Measurements from ENCODE around the gene TLR9. TPM values are rescaled to one million over a fixed set of nuclear protein-coding genes. Genes with fewer than 3 reads are reported as not detected.
"Not testable (repeated sequence)": the region's sequence is repeated elsewhere in the genome, so short reads cannot be mapped to it uniquely, and the experiment has no call there.

TLR9 gene, protein sequence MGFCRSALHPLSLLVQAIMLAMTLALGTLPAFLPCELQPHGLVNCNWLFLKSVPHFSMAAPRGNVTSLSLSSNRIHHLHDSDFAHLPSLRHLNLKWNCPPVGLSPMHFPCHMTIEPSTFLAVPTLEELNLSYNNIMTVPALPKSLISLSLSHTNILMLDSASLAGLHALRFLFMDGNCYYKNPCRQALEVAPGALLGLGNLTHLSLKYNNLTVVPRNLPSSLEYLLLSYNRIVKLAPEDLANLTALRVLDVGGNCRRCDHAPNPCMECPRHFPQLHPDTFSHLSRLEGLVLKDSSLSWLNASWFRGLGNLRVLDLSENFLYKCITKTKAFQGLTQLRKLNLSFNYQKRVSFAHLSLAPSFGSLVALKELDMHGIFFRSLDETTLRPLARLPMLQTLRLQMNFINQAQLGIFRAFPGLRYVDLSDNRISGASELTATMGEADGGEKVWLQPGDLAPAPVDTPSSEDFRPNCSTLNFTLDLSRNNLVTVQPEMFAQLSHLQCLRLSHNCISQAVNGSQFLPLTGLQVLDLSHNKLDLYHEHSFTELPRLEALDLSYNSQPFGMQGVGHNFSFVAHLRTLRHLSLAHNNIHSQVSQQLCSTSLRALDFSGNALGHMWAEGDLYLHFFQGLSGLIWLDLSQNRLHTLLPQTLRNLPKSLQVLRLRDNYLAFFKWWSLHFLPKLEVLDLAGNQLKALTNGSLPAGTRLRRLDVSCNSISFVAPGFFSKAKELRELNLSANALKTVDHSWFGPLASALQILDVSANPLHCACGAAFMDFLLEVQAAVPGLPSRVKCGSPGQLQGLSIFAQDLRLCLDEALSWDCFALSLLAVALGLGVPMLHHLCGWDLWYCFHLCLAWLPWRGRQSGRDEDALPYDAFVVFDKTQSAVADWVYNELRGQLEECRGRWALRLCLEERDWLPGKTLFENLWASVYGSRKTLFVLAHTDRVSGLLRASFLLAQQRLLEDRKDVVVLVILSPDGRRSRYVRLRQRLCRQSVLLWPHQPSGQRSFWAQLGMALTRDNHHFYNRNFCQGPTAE
- total RNA-seq (2021): 0.30 and 0.44 TPM in 2 replicates
- not detected for Bru-seq, nascent RNA
- not detected for BruChase-seq, experiment 1, labeled RNA remaining after a 2-hour chase
- BruChase-seq, experiment 2, labeled RNA remaining after a 6-hour chase: percentile 39 among the genes with signal in this experiment
- long read RNA-seq: 0 reads

DNA sequence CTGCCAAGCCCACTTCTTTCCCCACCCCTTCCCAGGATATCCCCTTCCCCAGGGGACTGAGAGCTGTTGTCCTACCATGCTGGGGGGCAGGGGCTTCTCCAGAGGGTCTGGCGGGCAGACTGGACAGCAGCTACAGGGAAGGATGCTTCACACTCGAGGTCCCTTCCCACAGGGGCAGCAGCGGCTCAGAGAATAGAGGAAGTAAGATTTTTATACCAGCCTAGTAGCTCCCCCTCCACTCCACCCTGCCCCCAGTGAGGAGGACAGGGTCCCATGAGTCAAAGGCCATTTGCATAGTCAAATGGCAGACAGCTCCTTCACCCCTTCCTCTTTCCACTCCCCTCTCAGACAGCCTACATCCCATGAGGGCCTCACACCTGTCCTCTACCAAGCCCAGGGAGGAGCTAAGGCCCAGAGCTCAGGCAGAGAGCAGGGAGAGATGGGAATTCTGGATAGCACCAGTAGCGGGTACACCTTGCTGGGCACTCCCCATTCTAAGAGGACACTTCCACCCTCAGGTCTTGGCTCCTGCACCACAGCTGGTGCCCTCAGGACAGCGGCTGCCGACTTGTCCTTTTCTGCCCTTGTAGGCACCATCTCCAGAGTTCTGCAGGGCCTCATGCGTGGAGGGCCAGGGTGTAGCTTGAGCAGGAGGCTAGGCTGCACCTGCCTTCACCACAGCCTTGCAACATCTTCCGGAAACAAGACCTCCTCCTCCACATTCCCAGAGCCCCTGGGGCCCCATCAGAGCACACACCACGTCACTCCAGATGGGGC is at the start of gene TLR9:
Gene TLR9 (minus strand): TSS at position 194 of the 777 bp plus-strand sequence. CDS start 116 bp downstream, at position 78.
- no peaks in the 10 kb centered on the region for H3K9me2 ChIP-seq (ENCODE audit: insufficient read depth)
- CTCF ChIA-PET: no interaction called here
- no peak within 1 kb of the TSS for H3K4me2 ChIP-seq
- no peak within 1 kb of the TSS for H3K4me3 ChIP-seq
- no TSS peak for BruUV-seq (replicated peaks)
- DNase-seq: no peak
- H3K79me2 ChIP-seq (ENCODE audit: low read depth): no peaks in the 10 kb centered on the region
- TF ChIP-seq EZH2 (IDR thresholded peaks at IDR 0.05; ENCODE audit: low read depth) (no peak), CTCF (conservative IDR thresholded peaks at IDR 0.05) (no peak)
- H4K20me1 ChIP-seq (ENCODE audit: insufficient read depth): no peaks in the 10 kb centered on the region
- POLR2A ChIA-PET (ENCODE audit: unreplicated experiment): no interaction called here
- no peaks in the 10 kb centered on the region for H3K27me3 ChIP-seq (ENCODE audit: insufficient read depth, low read depth)
- H3F3A ChIP-seq (ENCODE audit: insufficient read depth, low read depth): 0 out of 2 replicates have a peak, but pooled peaks cover 3% of the 10 kb centered on the region
- H3K27ac ChIP-seq: no peak within 1 kb of the TSS
- H3K9me3 ChIP-seq (ENCODE audit: insufficient read depth, low read depth): no peaks in the 10 kb centered on the region
- 0 out of 2 replicates have a peak, but pooled peaks cover 7% of the 10 kb centered on the region for H3K36me3 ChIP-seq (ENCODE audit: low read depth)
- H3K4me1 ChIP-seq (replicated peaks; ENCODE audit: insufficient read depth): peaks cover 6% of the 10 kb centered on the region
- H2AFZ ChIP-seq: no peak within 1 kb of the TSS
- intact Hi-C loops (cut with micrococcal nuclease; ENCODE audit: unreplicated experiment): no loop called here

- DNase-seq; CTCF ChIA-PET; H2AFZ ChIP-seq; POLR2A ChIA-PET (ENCODE audit: unreplicated experiment); H3K27ac ChIP-seq; H3K4me3 ChIP-seq; H3K9me3 ChIP-seq (ENCODE audit: insufficient read depth, low read depth); BruUV-seq (replicated peaks); H3K27me3 ChIP-seq (ENCODE audit: insufficient read depth, low read depth); H3K9me2 ChIP-seq (ENCODE audit: insufficient read depth): not testable (repeated sequence)
- Histone ChIP-seq H3K36me3 (ENCODE audit: low read depth) (peaks cover 11% of the 10 kb centered on the region), H4K20me1 (ENCODE audit: insufficient read depth) (peaks cover 70% of the 10 kb centered on the region), H3F3A (ENCODE audit: insufficient read depth, low read depth) (peaks cover 22% of the 10 kb centered on the region; the same call in 1 of the 2 replicates), H3K79me2 (ENCODE audit: low read depth) (peaks cover 84% of the 10 kb centered on the region), H3K4me1 (replicated peaks; ENCODE audit: insufficient read depth) (peaks cover 23% of the 10 kb centered on the region), H3K4me2 (peak overlapping the region; percentile 1; the same call in 1 of the 2 replicates)
- intact Hi-C loops (cut with micrococcal nuclease; ENCODE audit: unreplicated experiment): loop anchor here (5.0 kb wide), 2 partner anchors 122 to 272 kb away; partner anchors contain the start of gene POC1A
Measured at GRCh38 chr3:52274781-52275180, 49.3 kb upstream of the TLR9 start.

- TF ChIP-seq CTCF (conservative IDR thresholded peaks at IDR 0.05) (no peak), EZH2 (IDR thresholded peaks at IDR 0.05; ENCODE audit: low read depth) (no peak)
- Histone ChIP-seq H3K9me2 (ENCODE audit: insufficient read depth) (no peaks in the 10 kb centered on the region), H3F3A (ENCODE audit: insufficient read depth, low read depth) (peaks cover 28% of the 10 kb centered on the region), H2AFZ (no peak overlapping the region), H3K4me2 (no peak overlapping the region), H3K9me3 (ENCODE audit: insufficient read depth, low read depth) (no peaks in the 10 kb centered on the region), H4K20me1 (ENCODE audit: insufficient read depth) (peaks cover 82% of the 10 kb centered on the region), H3K27me3 (ENCODE audit: insufficient read depth, low read depth) (no peaks in the 10 kb centered on the region), H3K4me1 (replicated peaks; ENCODE audit: insufficient read depth) (peaks cover 18% of the 10 kb centered on the region), H3K4me3 (no peak overlapping the region), H3K79me2 (ENCODE audit: low read depth) (peaks cover 99% of the 10 kb centered on the region), H3K36me3 (ENCODE audit: low read depth) (peaks cover 11% of the 10 kb centered on the region), H3K27ac (no peak overlapping the region; the same call in 1 of the 2 replicates)
- CTCF ChIA-PET: no interaction called here
- POLR2A ChIA-PET (ENCODE audit: unreplicated experiment): no interaction called here
- BruUV-seq (replicated peaks): no TSS peak
- DNase-seq: no peak
- intact Hi-C loops (cut with micrococcal nuclease; ENCODE audit: unreplicated experiment): no loop called here
Measured at GRCh38 chr3:52272831-52273230, 47.4 kb upstream of the TLR9 start.

- H3K4me3 ChIP-seq; CTCF ChIA-PET; H3K9me3 ChIP-seq (ENCODE audit: insufficient read depth, low read depth); POLR2A ChIA-PET (ENCODE audit: unreplicated experiment); BruUV-seq (replicated peaks); DNase-seq; H3K9me2 ChIP-seq (ENCODE audit: insufficient read depth); H3K27ac ChIP-seq; intact Hi-C loops (cut with micrococcal nuclease; ENCODE audit: unreplicated experiment); H3K27me3 ChIP-seq (ENCODE audit: insufficient read depth, low read depth); H2AFZ ChIP-seq; H3K4me2 ChIP-seq: not testable (repeated sequence)
- Histone ChIP-seq H3K4me1 (replicated peaks; ENCODE audit: insufficient read depth) (peaks cover 18% of the 10 kb centered on the region), H3K36me3 (ENCODE audit: low read depth) (peaks cover 18% of the 10 kb centered on the region), H3F3A (ENCODE audit: insufficient read depth, low read depth) (peaks cover 35% of the 10 kb centered on the region), H3K79me2 (ENCODE audit: low read depth) (peaks cover 99% of the 10 kb centered on the region), H4K20me1 (ENCODE audit: insufficient read depth) (peaks cover 78% of the 10 kb centered on the region)
Measured at GRCh38 chr3:52272172-52272571, 46.7 kb upstream of the TLR9 start.
